Fibroblast of lung (primary cell): ENCODE measurements around the gene RAB17. TPM values are rescaled to one million over a fixed set of nuclear protein-coding genes. Genes with fewer than 3 reads are reported as not detected.

Source experiments
- DNase-seq, 2 donors: peaks; one replicate each; pipeline versions ENCODE4 v3.0.0 to v3.0.0-alpha.2; 2010; ENCODE audit warnings: low read depth in 2 of 2
- H2AFZ ChIP-seq: 2 replicates; pipeline ENCODE4 v1.5.1; 2012; ENCODE audit warnings: low read length, control low read depth, inconsistent platforms
- H3K27ac ChIP-seq: 2 replicates; pipeline ENCODE4 v1.5.1; 2011; ENCODE audit warnings: low read length, control low read depth; ENCODE audit not compliant: insufficient read depth
- H3K27me3 ChIP-seq: 2 replicates; pipeline ENCODE4 v1.5.1; 2011; ENCODE audit warnings: mild to moderate bottlenecking, low read length; ENCODE audit not compliant: control insufficient read depth, insufficient read depth
- H3K36me3 ChIP-seq: 2 replicates; pipeline ENCODE4 v1.5.1; 2011; ENCODE audit warnings: low read length; ENCODE audit not compliant: control insufficient read depth, insufficient read depth
- H3K4me1 ChIP-seq: 2 replicates; pipeline ENCODE4 v1.5.1; 2011; ENCODE audit warnings: low read length; ENCODE audit not compliant: control insufficient read depth, insufficient read depth; ENCODE audit errors: extremely low read depth
- H3K4me2 ChIP-seq: 2 replicates; pipeline ENCODE4 v1.5.1; 2011; ENCODE audit warnings: low read length, control low read depth; ENCODE audit not compliant: insufficient read depth; ENCODE audit errors: extremely low read depth
- H3K4me3 ChIP-seq, 4 experiments: fragments of 200-600 bp in 1 of 4; sonication (generic) in 1 of 4; replicated peaks in 1 of 4; 2 replicates each; pipeline ENCODE4 v1.5.1; 2011 to 2016; ENCODE audit warnings: low read length in 4 of 4, low read depth in 3 of 4, mild to moderate bottlenecking in 3 of 4, control low read depth in 2 of 4, inconsistent platforms in 1 of 4, mixed read lengths in 1 of 4; ENCODE audit not compliant: insufficient read depth in 1 of 4; ENCODE audit errors: control extremely low read depth in 1 of 4
- H3K79me2 ChIP-seq: 2 replicates; pipeline ENCODE4 v1.5.1; 2012; ENCODE audit warnings: mild to moderate bottlenecking, low read length, inconsistent platforms; ENCODE audit not compliant: control insufficient read depth, insufficient read depth
- H3K9ac ChIP-seq: 2 replicates; pipeline ENCODE4 v1.5.1; 2011; ENCODE audit warnings: mild to moderate bottlenecking, low read length, control low read depth; ENCODE audit not compliant: insufficient read depth
- H3K9me3 ChIP-seq: 2 replicates; pipeline ENCODE4 v1.5.1; 2012; ENCODE audit warnings: low read depth, low read length; ENCODE audit not compliant: control insufficient read depth, insufficient read depth
- H4K20me1 ChIP-seq: 2 replicates; pipeline ENCODE4 v1.5.1; 2011; ENCODE audit warnings: low read length; ENCODE audit not compliant: control insufficient read depth, insufficient read depth; ENCODE audit errors: extremely low read depth
- EZH2 ChIP-seq: IDR thresholded peaks from 2 replicates; pipeline ENCODE4 v1.5.1; 2012; ENCODE audit warnings: low read length, control low read depth, mild to moderate bottlenecking; ENCODE audit errors: missing control alignments
- polyA plus RNA-seq, 2 donors: library from polyadenylated mRNA; depleted of rRNA in 1 of 2; stranded (reverse) in 1 of 2; unstranded in 1 of 2; fragments of >200 nt; gene quantifications; 2 replicates each; pipeline ENCODE4 v1.2.1, GENCODE V29; 2011 to 2012; ENCODE audit warnings: missing spikeins in 1 of 2
- total RNA-seq: library from RNA; depleted of rRNA; stranded (reverse); fragments of >200 nt; gene quantifications from 2 replicates; pipeline ENCODE4 v1.2.1, GENCODE V29; 2014
- TF ChIP-seq, protein P1 (sequence below), 2 donors: IDR thresholded peaks in 1 of 2; conservative IDR thresholded peaks in 1 of 2; 1 replicate in 1 of 2; 2 replicates in 1 of 2; pipeline ENCODE4 v1.5.1; 2011 to 2012; ENCODE audit warnings: low read length in 2 of 2, control low read depth in 1 of 2, inconsistent platforms in 1 of 2, low read depth in 1 of 2, mild to moderate bottlenecking in 1 of 2

Gene RAB17
- total and polyA plus RNA-seq, 2 donors (not counting 1 experiment from before 2014, with no cell fraction given) = 0.17 to 0.22 TPM

DNA sequence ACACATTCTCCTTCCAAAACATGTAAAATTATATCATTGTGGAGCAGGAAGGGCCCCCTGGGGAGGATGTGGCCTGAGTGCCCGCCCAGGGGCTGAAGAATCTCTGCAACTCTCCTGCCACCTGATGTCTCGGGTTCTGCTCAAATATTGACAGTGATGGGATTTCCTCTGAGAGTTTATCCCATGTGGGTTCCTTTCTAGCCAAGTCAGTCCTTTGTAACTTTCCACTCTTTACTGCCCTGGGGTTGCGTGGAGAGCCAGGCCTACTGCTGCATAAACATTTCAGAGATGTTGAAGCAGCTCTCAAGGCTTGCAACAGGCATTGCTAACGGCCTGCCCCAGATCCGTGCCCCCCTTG is 4.0 kb upstream of the RAB17 start:
- H3K79me2 ChIP-seq = no peaks in the 10 kb centered on the region
- no peaks in the 10 kb centered on the region for H4K20me1 ChIP-seq
- H3K27ac ChIP-seq = no peak overlapping the region
- H3K4me3 ChIP-seq = no peak overlapping the region
- TF ChIP-seq, protein P1, sequence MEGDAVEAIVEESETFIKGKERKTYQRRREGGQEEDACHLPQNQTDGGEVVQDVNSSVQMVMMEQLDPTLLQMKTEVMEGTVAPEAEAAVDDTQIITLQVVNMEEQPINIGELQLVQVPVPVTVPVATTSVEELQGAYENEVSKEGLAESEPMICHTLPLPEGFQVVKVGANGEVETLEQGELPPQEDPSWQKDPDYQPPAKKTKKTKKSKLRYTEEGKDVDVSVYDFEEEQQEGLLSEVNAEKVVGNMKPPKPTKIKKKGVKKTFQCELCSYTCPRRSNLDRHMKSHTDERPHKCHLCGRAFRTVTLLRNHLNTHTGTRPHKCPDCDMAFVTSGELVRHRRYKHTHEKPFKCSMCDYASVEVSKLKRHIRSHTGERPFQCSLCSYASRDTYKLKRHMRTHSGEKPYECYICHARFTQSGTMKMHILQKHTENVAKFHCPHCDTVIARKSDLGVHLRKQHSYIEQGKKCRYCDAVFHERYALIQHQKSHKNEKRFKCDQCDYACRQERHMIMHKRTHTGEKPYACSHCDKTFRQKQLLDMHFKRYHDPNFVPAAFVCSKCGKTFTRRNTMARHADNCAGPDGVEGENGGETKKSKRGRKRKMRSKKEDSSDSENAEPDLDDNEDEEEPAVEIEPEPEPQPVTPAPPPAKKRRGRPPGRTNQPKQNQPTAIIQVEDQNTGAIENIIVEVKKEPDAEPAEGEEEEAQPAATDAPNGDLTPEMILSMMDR (conservative IDR thresholded peaks at IDR 0.05 in 1 of 2, IDR thresholded peaks at IDR 0.05 in 1 of 2; ENCODE audit: low read depth in 1 of 2, low read length in 2 of 2) = no peak
- TF ChIP-seq EZH2 = no peak
- peaks cover 2% of the 10 kb centered on the region for H3K4me1 ChIP-seq
- no peak overlapping the region for H3K4me2 ChIP-seq
- no peaks in the 10 kb centered on the region for H3K27me3 ChIP-seq
- H3K9me3 ChIP-seq = no peaks in the 10 kb centered on the region
- no peak for DNase-seq
- H2AFZ ChIP-seq = no peak overlapping the region
- H3K9ac ChIP-seq = no peak overlapping the region
- no peaks in the 10 kb centered on the region for H3K36me3 ChIP-seq

DNA sequence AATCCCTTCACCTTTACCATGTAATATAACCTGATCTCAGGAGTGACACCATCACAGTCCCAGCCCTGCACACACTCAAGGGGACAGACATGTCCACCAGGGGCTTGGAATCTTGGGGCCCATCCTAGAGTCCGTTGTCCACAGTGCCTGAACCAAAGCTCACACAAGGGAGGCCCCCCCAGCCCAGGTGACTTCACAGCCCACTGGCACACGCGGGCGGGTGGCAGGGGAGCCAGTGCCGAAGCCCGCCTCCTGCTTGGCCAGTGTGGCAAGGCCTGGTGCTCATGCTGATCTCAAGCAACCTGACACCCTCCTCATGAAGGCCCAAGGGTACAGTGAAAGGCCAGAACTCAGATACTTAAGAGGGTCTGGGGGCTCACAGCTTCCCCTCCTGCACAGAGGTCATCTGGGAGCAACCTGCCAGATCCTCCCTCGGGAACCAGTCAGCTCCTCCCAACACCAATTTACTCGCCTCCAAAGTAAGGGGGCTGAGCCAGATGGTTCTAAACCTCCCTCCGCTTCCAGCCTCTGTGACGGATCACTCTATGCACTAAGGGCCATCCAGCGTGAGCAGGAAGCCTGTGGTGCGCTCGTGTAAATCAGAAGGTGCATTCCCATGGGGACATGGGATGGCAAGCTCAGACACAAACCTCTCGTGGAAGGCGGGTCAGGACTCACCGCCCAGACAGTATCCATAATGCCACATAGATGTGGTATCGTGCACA is 3.2 kb upstream of the RAB17 start:
- Histone ChIP-seq H3K79me2 (no peaks in the 10 kb centered on the region), H4K20me1 (no peaks in the 10 kb centered on the region), H3K4me2 (no peak overlapping the region), H3K4me3 (no peak overlapping the region), H2AFZ (no peak overlapping the region), H3K9ac (no peak overlapping the region), H3K9me3 (no peaks in the 10 kb centered on the region), H3K27me3 (no peaks in the 10 kb centered on the region), H3K27ac (no peak overlapping the region), H3K4me1 (peaks cover 2% of the 10 kb centered on the region), H3K36me3 (no peaks in the 10 kb centered on the region)
- TF ChIP-seq EZH2 = no peak
- TF ChIP-seq, protein P1 (conservative IDR thresholded peaks at IDR 0.05 in 1 of 2, IDR thresholded peaks at IDR 0.05 in 1 of 2; ENCODE audit: low read depth in 1 of 2, low read length in 2 of 2) = no peak
- DNase-seq = no peak

DNA sequence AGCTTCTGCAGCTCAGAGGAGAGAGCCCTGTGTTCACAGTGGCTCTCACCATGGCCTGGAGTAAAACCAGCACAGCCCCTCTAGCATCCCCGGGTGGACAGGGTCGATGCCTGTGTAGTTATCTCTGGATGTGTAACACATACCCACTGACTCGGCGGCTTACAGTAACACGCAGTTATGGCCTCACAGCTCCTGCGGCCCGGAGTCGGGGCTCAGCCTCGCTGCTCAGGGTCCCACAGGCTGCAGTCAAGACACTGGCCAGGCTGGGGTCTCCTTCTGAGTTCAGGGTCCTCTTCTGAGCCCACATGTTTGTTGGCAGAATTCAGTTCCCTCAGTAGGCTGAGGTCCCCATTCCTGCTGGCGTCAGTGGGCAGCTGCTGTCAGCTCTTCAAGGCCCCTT is 2.5 kb upstream of the RAB17 start:
- H3K79me2 ChIP-seq = no peaks in the 10 kb centered on the region
- no peak for DNase-seq
- no peak overlapping the region for H3K4me2 ChIP-seq
- no peak overlapping the region for H2AFZ ChIP-seq
- H3K4me1 ChIP-seq = peaks cover 2% of the 10 kb centered on the region
- no peaks in the 10 kb centered on the region for H3K9me3 ChIP-seq
- H4K20me1 ChIP-seq = no peaks in the 10 kb centered on the region
- TF ChIP-seq EZH2 = no peak
- TF ChIP-seq, protein P1 (conservative IDR thresholded peaks at IDR 0.05 in 1 of 2, IDR thresholded peaks at IDR 0.05 in 1 of 2; ENCODE audit: low read depth in 1 of 2, low read length in 2 of 2) = no peak
- H3K27ac ChIP-seq = no peak overlapping the region
- no peaks in the 10 kb centered on the region for H3K27me3 ChIP-seq
- H3K4me3 ChIP-seq = no peak overlapping the region
- no peak overlapping the region for H3K9ac ChIP-seq
- H3K36me3 ChIP-seq = no peaks in the 10 kb centered on the region
